ENCODE data around the gene PCDH12.

Gene PCDH12

DNA sequence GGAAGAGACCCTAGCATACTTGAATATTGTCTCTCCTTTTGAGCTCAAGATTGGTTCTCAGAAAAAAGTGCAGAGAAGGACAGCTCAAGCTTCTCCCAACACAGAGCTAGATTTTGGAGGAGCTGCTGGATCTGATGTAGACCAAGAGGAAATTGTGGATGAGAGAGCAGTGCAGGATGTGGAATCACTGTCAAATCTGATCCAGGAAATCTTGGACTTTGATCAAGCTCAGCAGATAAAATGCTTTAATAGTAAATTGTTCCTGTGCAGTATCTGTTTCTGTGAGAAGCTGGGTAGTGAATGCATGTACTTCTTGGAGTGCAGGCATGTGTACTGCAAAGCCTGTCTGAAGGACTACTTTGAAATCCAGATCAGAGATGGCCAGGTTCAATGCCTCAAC, 20.4 kb upstream of the PCDH12 start:
- TF ChIP-seq, protein P1, sequence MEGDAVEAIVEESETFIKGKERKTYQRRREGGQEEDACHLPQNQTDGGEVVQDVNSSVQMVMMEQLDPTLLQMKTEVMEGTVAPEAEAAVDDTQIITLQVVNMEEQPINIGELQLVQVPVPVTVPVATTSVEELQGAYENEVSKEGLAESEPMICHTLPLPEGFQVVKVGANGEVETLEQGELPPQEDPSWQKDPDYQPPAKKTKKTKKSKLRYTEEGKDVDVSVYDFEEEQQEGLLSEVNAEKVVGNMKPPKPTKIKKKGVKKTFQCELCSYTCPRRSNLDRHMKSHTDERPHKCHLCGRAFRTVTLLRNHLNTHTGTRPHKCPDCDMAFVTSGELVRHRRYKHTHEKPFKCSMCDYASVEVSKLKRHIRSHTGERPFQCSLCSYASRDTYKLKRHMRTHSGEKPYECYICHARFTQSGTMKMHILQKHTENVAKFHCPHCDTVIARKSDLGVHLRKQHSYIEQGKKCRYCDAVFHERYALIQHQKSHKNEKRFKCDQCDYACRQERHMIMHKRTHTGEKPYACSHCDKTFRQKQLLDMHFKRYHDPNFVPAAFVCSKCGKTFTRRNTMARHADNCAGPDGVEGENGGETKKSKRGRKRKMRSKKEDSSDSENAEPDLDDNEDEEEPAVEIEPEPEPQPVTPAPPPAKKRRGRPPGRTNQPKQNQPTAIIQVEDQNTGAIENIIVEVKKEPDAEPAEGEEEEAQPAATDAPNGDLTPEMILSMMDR (IDR thresholded peaks at IDR 0.05; ENCODE audit: low read depth, low read length): no peak
- no peak for DNase-seq (ENCODE audit: extremely low read depth, low read depth)

- no peak for DNase-seq (ENCODE audit: extremely low read depth, low read depth)
- TF ChIP-seq, protein P1 (IDR thresholded peaks at IDR 0.05; ENCODE audit: low read depth, low read length): no peak
These were observed 18.2 kb upstream of the PCDH12 start for GRCh38 chr5:141976176-141976575.

DNA sequence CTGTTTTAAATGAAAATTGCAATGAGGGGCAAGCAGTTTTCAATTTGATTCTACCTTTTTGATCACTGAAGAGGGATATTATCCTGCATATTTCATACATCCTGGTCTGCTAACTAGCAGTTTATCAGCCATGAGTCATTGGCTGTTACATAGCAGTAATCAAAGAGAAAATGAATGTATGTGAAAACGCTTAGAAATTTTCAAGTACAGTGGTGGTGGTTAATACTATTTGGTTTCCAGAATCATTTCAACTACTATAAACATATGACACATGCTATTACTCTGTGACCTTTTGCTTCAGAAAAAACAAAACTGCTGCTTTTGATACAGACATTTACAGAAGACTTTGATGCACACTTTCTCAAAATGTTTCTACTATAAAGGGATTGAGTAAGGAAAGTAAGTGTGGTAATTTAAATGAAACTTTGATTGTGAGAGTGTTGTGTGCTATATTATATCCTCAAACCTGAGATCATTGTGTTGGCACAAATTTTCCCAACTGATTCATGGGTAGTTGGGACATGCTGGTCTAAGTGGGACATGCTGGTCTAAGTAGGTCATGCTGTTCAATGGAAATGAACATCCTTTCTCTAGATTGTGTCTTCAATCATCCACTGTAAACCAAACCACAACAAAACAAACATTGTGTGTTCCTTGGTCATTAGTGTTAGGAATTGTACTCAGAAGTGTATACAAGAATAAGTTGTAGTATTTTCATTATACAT, 16.0 kb upstream of the PCDH12 start:
- no peak for DNase-seq (ENCODE audit: extremely low read depth, low read depth)
- TF ChIP-seq, protein P1 (IDR thresholded peaks at IDR 0.05; ENCODE audit: low read depth, low read length): no peak

GRCh38 chr5:141969783-141970771, 12.1 kb upstream of the PCDH12 start:
- TF ChIP-seq, protein P1 (IDR thresholded peaks at IDR 0.05; ENCODE audit: low read depth, low read length): no peak
- no peak for DNase-seq (ENCODE audit: extremely low read depth, low read depth)

DNA sequence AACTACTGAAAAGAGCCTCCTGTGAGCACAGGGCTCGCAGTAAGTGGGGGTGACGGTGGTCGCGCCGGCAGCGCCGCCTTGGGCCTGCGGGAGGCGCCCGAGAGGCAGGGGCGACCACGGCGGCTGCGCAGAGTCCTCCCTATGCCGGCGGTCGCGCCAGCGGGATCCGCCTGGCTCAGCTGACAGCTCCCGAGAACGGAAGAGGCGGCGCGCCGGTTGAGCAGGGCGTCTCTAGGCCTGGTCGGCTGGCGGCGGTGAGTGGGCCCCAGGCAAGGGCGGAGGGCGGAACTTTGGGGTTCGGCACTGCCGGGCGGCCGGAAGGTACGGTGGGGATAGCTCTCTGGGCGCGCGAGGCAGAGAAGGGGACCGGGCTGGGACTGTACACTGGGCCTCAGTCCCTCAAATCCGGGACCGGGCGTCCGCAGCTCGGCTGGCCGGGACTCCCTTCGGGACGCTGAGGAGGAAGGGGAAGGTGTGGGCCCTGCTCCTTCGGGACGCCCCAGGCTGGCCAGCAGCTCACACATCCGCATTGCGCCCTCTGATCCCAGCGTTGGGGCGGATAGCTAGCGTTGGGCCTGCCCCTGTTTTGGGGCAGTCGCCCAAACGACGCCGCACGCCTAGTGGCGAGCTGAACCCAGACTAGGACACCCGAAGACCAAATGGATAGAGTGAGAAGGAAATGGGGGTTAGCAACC, 11.1 kb upstream of the PCDH12 start, which contains the start of gene RNF14:
Gene RNF14, plus strand, starts transcription at position 192 of the 695 bp plus-strand sequence. CDS start 4,484 bp downstream, outside the sequence.
- peak; percentile 77 for DNase-seq (ENCODE audit: extremely low read depth, low read depth)
- TF ChIP-seq, protein P1 (IDR thresholded peaks at IDR 0.05; ENCODE audit: low read depth, low read length): peak; percentile 66

DNA sequence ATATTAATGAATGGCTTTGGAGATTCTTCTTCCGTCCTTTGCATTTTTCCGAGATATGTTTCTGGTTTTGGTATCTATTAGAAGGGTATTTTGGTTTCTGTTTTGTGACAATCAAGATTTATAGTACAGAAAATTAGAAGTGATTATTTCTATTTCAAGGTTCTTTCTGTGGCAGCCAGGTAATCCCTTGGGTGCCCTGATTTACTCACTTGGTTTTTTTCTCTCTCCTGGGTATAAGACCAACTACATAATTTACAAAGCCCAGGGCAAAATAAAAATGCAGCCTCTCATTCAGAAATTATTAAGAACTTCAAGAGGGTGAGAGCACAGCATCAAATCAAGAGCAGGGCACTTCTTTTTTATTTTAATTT, 8.9 kb upstream of the PCDH12 start:
- TF ChIP-seq, protein P1 (IDR thresholded peaks at IDR 0.05; ENCODE audit: low read depth, low read length): no peak

More for the DNA sequence above, 8.9 kb upstream of the PCDH12 start:
- DNase-seq (ENCODE audit: extremely low read depth, low read depth): no peak

All from AG09319 (cell line).